ENCODE results near the gene FAM124A. TPM values are rescaled to one million over a fixed set of nuclear protein-coding genes. Genes with fewer than 3 reads are reported as not detected.

FAM124A gene
- total RNA-seq, 2 experiments from 2014 or later = 0.07 to 0.25 TPM

- TF ChIP-seq CTCF (IDR thresholded peaks at IDR 0.05) = no peak
- DNase-seq (no peak), ATAC-seq (no peak)
- H3K36me3 Mint-ChIP-seq (ENCODE audit: low read depth) = no peaks in the 10 kb centered on the region
- intact Hi-C loops (cut with micrococcal nuclease) = no loop called here
- CTCF ChIA-PET = interaction anchor here (2.1 kb wide), 1 partner anchor 43 kb away, joined by 9 read pairs; no protein-coding TSS in a partner anchor
- H3K27ac Mint-ChIP-seq = no peak overlapping the region
- POLR2A ChIA-PET = interaction anchor here (0.7 kb wide), 1 partner anchor 469 kb away, joined by 3 read pairs; no protein-coding TSS in a partner anchor
- H3K9me3 Mint-ChIP-seq = no peaks in the 10 kb centered on the region
- H3K4me1 Mint-ChIP-seq (ENCODE audit: low read depth) = peaks cover 22% of the 10 kb centered on the region
- H3K27me3 Mint-ChIP-seq = no peaks in the 10 kb centered on the region
- H3K4me3 Mint-ChIP-seq = no peak overlapping the region
These were observed 107.4 kb downstream of the FAM124A start for GRCh38 chr13:51329606-51330005.

- peak; percentile 11 for DNase-seq
- peak; percentile 55 for ATAC-seq
- Mint-ChIP-seq H3K4me3 (no peak overlapping the region), H3K27me3 (no peaks in the 10 kb centered on the region), H3K4me1 (ENCODE audit: low read depth) (peaks cover 22% of the 10 kb centered on the region), H3K9me3 (no peaks in the 10 kb centered on the region), H3K27ac (no peak overlapping the region), H3K36me3 (ENCODE audit: low read depth) (no peaks in the 10 kb centered on the region)
- ChIA-PET POLR2A (no interaction called here), CTCF (interaction anchor here (1.9 kb wide), 1 partner anchor 9 kb away, joined by 5 read pairs; no protein-coding TSS in a partner anchor)
- TF ChIP-seq CTCF (IDR thresholded peaks at IDR 0.05) = no peak
- intact Hi-C loops (cut with micrococcal nuclease) = no loop called here
These were observed 108.6 kb downstream of the FAM124A start for GRCh38 chr13:51330791-51331190.

GRCh38 chr13:51331354-51331861, 109.2 kb downstream of the FAM124A start:
- Mint-ChIP-seq H3K27me3 (no peaks in the 10 kb centered on the region), H3K4me1 (ENCODE audit: low read depth) (peaks cover 22% of the 10 kb centered on the region), H3K9me3 (no peaks in the 10 kb centered on the region), H3K4me3 (no peak overlapping the region), H3K36me3 (ENCODE audit: low read depth) (no peaks in the 10 kb centered on the region), H3K27ac (peak overlapping the region; percentile 40)
- ATAC-seq (peak; percentile 34), DNase-seq (no peak)
- CTCF ChIA-PET = interaction anchor here (1.9 kb wide), 1 partner anchor 9 kb away, joined by 5 read pairs; no protein-coding TSS in a partner anchor
- no peak for TF ChIP-seq CTCF (IDR thresholded peaks at IDR 0.05)
- POLR2A ChIA-PET = no interaction called here
- intact Hi-C loops (cut with micrococcal nuclease) = no loop called here

- no peak for ATAC-seq
- no peak overlapping the region for H3K27ac Mint-ChIP-seq
- no peaks in the 10 kb centered on the region for H3K36me3 Mint-ChIP-seq (ENCODE audit: low read depth)
- TF ChIP-seq CTCF (IDR thresholded peaks at IDR 0.05) = no peak
- DNase-seq = no peak
- intact Hi-C loops (cut with micrococcal nuclease) = no loop called here
- peaks cover 22% of the 10 kb centered on the region for H3K4me1 Mint-ChIP-seq (ENCODE audit: low read depth)
- no peaks in the 10 kb centered on the region for H3K9me3 Mint-ChIP-seq
- ChIA-PET CTCF (no interaction called here), POLR2A (no interaction called here)
- H3K27me3 Mint-ChIP-seq = no peaks in the 10 kb centered on the region
- no peak overlapping the region for H3K4me3 Mint-ChIP-seq
These were observed 110.6 kb downstream of the FAM124A start for GRCh38 chr13:51332566-51333361.

GRCh38 chr13:51333421-51333820, 111.2 kb downstream of the FAM124A start:
- POLR2A ChIA-PET = interaction anchor here (1.0 kb wide), 1 partner anchor 292 kb away, joined by 3 read pairs; no protein-coding TSS in a partner anchor
- intact Hi-C loops (cut with micrococcal nuclease) = no loop called here
- Mint-ChIP-seq H3K9me3 (no peaks in the 10 kb centered on the region), H3K27me3 (no peaks in the 10 kb centered on the region), H3K4me1 (ENCODE audit: low read depth) (peaks cover 22% of the 10 kb centered on the region), H3K4me3 (no peak overlapping the region), H3K36me3 (ENCODE audit: low read depth) (no peaks in the 10 kb centered on the region), H3K27ac (no peak overlapping the region)
- ATAC-seq = no peak
- CTCF ChIA-PET = no interaction called here
- DNase-seq = no peak
- no peak for TF ChIP-seq CTCF (IDR thresholded peaks at IDR 0.05)

All from activated CD8-positive, alpha-beta T cell treated with anti-CD3 and anti-CD28 coated beads for 36 hours (primary cell).